ENCODE results near the gene SLC36A2.

The SLC36A2 gene

DNA sequence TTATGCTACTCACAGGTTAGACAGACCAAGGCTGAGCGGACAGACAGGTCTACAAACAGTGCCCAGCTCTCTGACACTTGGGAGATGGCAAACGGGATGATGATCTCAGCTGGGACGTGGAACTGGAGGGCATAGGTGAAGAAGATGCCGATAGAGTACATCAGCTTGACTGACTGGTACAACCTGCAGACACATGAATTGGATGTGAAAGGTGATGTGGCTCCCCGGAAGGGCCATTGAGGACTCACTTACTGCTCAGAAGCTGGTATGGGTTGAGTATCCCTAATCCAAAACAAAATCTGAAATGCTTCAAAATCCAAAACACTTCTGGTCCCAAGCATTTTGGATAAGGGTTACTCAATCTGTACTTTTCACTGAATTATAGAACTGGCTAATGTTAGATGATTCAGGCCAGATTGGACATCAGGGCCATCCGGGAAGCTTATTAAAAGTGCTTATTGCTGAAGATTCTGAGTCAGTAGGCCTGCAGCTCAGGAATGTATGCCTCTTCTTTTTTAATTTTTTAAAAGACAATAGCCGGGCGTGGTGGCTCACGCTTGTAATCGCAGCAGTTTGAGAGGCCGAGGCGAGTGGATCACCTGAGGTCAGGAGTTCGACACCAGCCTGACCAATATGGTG lies 66.2 kb downstream of the SLC36A2 start:
- TF ChIP-seq, protein P1, sequence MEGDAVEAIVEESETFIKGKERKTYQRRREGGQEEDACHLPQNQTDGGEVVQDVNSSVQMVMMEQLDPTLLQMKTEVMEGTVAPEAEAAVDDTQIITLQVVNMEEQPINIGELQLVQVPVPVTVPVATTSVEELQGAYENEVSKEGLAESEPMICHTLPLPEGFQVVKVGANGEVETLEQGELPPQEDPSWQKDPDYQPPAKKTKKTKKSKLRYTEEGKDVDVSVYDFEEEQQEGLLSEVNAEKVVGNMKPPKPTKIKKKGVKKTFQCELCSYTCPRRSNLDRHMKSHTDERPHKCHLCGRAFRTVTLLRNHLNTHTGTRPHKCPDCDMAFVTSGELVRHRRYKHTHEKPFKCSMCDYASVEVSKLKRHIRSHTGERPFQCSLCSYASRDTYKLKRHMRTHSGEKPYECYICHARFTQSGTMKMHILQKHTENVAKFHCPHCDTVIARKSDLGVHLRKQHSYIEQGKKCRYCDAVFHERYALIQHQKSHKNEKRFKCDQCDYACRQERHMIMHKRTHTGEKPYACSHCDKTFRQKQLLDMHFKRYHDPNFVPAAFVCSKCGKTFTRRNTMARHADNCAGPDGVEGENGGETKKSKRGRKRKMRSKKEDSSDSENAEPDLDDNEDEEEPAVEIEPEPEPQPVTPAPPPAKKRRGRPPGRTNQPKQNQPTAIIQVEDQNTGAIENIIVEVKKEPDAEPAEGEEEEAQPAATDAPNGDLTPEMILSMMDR (IDR thresholded peaks at IDR 0.05; ENCODE audit: extremely low read depth, insufficient read depth, missing control alignments), result no peak
- no peak for DNase-seq (ENCODE audit: low spot score)
- in situ Hi-C loops (cut with MboI; ENCODE audit: low pct_unique_long_range_greater_than_20kb, low sequenced_read_pairs, unreplicated experiment), result no loop called here

DNA sequence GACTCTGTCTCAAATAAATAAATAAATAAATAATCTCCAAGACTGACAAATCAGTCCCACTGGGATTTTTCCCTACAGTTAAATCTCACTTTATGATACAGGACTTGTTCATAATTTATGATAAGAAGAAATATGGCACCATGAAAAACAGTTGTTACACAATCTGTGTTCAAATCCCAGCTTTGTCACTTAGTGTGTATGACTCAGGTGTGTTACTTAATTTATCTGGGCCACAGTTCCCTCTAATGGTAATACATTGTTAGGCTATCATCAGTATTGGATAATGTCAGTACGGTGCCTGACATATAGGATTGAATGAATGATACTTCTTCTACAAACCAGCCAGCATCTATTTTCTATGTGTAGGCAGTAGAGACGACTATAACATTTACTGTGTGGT lies 66.9 kb downstream of the SLC36A2 start:
- DNase-seq (ENCODE audit: low spot score), result no peak
- TF ChIP-seq, protein P1 (IDR thresholded peaks at IDR 0.05; ENCODE audit: extremely low read depth, insufficient read depth, missing control alignments), result no peak
- in situ Hi-C loops (cut with MboI; ENCODE audit: low pct_unique_long_range_greater_than_20kb, low sequenced_read_pairs, unreplicated experiment), result no loop called here

DNA sequence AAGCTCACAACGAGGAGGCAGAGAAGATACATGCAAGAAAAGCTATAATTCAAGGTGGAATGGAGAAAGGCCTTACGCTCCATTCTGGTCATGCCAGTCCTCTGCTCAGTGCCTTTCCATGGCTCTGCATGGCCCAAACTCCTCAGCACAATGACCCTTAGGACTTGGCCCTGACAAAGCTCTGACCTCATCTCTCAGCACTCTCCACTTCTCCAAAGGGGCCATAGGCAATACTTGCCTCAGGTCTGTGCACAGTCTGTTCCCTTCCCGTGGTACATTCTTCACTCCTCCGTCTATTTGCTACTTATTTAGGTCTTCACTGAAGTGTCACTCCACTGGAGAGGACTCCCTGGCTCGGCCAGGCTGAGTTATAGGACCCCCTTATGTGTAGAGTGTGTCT lies 68.5 kb downstream of the SLC36A2 start:
- TF ChIP-seq, protein P1 (IDR thresholded peaks at IDR 0.05; ENCODE audit: extremely low read depth, insufficient read depth, missing control alignments), result no peak
- in situ Hi-C loops (cut with MboI; ENCODE audit: low pct_unique_long_range_greater_than_20kb, low sequenced_read_pairs, unreplicated experiment), result no loop called here
- no peak for DNase-seq (ENCODE audit: low spot score)

DNA sequence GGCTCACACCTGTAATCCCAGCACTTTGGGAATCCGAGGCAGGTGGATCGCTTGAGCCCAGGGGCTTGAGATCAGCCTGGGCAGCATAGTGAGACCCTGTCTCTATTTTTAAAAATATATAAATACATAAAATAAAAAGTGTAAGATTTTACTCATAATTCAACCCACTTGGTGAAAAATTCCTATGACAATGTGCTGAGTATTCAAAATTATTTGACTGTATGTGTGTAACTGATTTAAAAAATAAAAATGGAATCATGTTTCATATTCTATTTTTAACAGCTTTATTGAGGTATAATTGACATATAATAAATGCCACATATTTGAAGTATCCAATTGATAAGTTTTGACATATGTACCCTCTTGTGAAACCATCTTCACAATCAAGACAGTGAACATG lies 71.6 kb downstream of the SLC36A2 start:
- TF ChIP-seq, protein P1 (IDR thresholded peaks at IDR 0.05; ENCODE audit: extremely low read depth, insufficient read depth, missing control alignments), result no peak
- in situ Hi-C loops (cut with MboI; ENCODE audit: low pct_unique_long_range_greater_than_20kb, low sequenced_read_pairs, unreplicated experiment), result no loop called here
- DNase-seq (ENCODE audit: low spot score), result no peak

DNA sequence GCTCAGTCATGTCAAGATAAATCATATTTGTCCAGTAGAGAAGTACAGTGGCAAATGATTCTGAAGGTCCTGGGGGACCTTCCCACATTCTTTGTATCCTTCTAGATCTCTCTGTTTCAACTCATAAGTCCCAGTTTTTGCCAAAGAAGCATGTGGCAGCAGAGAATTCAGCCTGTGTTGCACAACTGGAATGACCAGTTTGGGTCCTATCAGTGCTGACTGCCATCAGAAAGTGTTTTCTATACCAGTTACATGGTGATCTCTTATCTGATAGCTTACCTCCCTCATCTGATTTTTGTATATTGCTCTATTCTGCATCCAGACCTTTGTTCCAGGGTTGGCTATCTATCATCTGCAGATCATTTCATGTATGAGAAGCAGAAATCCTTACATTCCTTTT lies 72.7 kb downstream of the SLC36A2 start:
- in situ Hi-C loops (cut with MboI; ENCODE audit: low pct_unique_long_range_greater_than_20kb, low sequenced_read_pairs, unreplicated experiment), result no loop called here
- TF ChIP-seq, protein P1 (IDR thresholded peaks at IDR 0.05; ENCODE audit: extremely low read depth, insufficient read depth, missing control alignments), result no peak
- no peak for DNase-seq (ENCODE audit: low spot score)

DNA sequence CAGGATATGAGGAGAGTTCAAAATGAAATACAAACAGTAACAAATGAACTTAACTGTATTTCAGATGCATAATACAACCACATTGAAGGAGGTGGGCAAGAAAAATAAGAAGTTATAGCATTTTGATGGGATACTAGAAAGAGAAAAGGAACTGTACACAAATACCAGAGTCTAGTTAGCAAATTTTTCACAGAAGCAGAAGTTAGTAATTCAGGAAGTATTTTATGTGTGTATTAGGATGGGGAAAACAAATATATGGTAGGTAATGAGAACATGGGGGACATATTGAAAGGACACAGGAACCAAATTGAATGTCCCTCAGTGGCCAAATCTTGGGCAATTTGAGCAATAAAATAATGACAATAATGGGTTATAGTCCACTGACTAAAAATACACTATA lies 76.0 kb downstream of the SLC36A2 start:
- TF ChIP-seq, protein P1 (IDR thresholded peaks at IDR 0.05; ENCODE audit: extremely low read depth, insufficient read depth, missing control alignments), result no peak
- in situ Hi-C loops (cut with MboI; ENCODE audit: low pct_unique_long_range_greater_than_20kb, low sequenced_read_pairs, unreplicated experiment), result no loop called here
- no peak for DNase-seq (ENCODE audit: low spot score)
